ENCODE data around the gene CHRD.

Gene CHRD

GRCh38 chr3:184341925-184342324 lies 37.9 kb upstream of the CHRD start:
- DNase-seq (ENCODE audit: low read depth) = no peak
- TF ChIP-seq CTCF (IDR thresholded peaks at IDR 0.05; ENCODE audit: low read length, missing control alignments) = no peak
- no peak overlapping the region for H3K4me3 ChIP-seq (replicated peaks; ENCODE audit: low read depth, low read length)

DNA sequence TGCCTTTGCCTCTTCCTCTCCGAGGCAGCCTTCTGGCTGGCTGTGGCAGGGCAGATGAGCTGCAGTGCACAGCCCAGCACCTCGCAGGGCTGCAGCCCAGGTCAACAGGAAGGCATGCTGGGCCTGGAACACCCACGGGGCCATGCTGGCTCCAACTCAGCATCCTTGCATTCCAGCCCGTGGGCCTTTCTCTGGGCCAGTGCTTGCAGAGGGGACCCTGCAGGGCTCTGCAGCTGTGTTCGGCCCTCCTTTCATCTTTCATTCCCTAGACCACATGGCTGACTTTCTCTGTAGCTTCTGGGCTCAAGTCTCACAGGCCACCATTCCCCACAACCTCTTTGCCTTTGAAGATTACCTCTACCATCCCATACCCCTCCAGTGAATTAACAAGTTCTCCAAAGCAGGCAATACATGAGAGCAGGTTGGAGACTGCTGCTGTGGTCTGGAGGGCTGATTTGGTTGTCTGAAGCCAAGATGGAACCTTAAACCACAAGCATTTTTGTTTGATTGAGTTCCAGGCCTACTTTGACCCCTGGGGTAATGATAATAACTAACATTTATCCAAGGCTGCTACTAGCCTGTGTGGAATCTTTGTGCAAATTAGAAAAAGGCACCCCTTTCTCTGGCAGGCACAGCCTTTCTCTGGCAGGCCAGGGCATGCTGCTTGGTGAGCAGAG lies 36.5 kb upstream of the CHRD start:
- TF ChIP-seq CTCF (IDR thresholded peaks at IDR 0.05; ENCODE audit: low read length, missing control alignments) = no peak
- no peak for DNase-seq (ENCODE audit: low read depth)
- H3K4me3 ChIP-seq (replicated peaks; ENCODE audit: low read depth, low read length) = no peak overlapping the region

- no peak for TF ChIP-seq CTCF (IDR thresholded peaks at IDR 0.05; ENCODE audit: low read length, missing control alignments)
- no peak overlapping the region for H3K4me3 ChIP-seq (replicated peaks; ENCODE audit: low read depth, low read length)
These were observed 35.1 kb upstream of the CHRD start for GRCh38 chr3:184344579-184345316.

GRCh38 chr3:184345317-184346144 lies 34.3 kb upstream of the CHRD start:
- no peak overlapping the region for H3K4me3 ChIP-seq (replicated peaks; ENCODE audit: low read depth, low read length)
- TF ChIP-seq CTCF (IDR thresholded peaks at IDR 0.05; ENCODE audit: low read length, missing control alignments) = peak; percentile 58
- peak; percentile 67 for DNase-seq (ENCODE audit: low read depth)

More at GRCh38 chr3:184344579-184345316, 35.1 kb upstream of the CHRD start:
- DNase-seq (ENCODE audit: low read depth) = no peak

DNA sequence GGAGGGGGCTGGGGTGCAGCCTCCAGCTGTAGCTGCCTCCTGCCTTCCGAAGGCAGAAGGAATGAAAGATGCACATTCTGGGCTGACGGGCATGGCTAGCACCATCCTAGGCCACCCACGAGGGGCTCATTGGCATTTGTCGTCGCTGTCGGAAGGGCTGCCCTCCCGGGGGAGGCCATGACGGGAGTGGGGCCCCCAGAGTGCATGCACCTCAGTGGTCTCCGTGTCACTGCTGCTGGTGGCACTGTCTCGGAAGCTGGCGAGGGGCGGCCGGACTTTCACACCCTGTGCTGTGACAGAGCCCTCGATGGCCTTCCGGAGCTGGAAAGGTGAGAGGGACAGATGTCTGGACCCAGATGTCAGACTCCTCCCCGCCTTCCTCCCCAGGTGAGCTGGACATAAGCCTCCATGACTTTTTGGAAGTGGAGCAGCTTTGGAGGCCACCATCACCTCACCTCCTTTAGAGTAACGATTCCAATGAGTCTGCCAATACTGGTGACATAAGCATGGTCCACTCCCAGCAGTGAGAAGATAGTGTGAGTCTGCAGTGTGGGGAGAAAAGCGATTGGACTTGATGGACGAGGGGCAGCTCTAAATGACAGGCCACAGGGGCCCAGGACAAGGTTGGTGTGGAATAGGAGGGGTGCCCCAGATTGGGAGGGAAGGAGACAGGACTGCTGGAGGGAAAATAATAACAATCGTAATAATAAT lies 33.2 kb upstream of the CHRD start:
- no peak for TF ChIP-seq CTCF (IDR thresholded peaks at IDR 0.05; ENCODE audit: low read length, missing control alignments)
- H3K4me3 ChIP-seq (replicated peaks; ENCODE audit: low read depth, low read length) = no peak overlapping the region
- no peak for DNase-seq (ENCODE audit: low read depth)

GRCh38 chr3:184347321-184348056 lies 32.4 kb upstream of the CHRD start:
- no peak overlapping the region for H3K4me3 ChIP-seq (replicated peaks; ENCODE audit: low read depth, low read length)
- TF ChIP-seq CTCF (IDR thresholded peaks at IDR 0.05; ENCODE audit: low read length, missing control alignments) = no peak
- peak; percentile 47 for DNase-seq (ENCODE audit: low read depth)
